ENCODE data around the gene RAPGEF4.
"Not testable (repeated sequence)": the region's sequence is repeated elsewhere in the genome, so short reads cannot be mapped to it uniquely, and the experiment has no call there.

The RAPGEF4 gene

DNA sequence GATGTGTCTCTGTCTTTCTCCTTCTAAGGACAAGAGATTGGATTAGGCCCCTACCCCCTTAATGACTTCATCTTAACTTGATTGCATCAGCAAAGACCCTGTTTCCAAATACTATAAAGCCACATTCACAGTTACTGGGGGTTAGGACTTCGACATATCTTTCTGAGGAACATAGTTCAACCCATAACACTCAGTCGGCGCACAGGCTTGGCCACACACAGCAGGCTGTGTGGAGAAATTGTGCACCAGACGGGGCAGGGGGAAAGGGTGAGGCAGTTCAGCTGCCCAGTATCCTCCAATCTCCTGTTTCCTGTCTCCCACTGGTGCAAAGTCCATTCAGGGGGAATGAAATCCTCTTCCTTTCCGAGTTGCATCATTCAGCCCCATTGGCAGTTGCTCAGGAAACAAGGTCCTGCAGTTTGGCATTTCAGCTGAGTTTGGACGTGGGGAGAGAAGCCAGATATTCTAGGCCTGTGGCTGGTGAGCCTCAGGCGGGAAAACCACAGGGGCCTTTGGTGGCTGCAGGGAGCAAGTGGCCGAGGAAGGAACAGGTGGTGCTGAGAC, 9.4 kb upstream of the RAPGEF4 start:
- no peak for DNase-seq (ENCODE audit: low spot score)

DNA sequence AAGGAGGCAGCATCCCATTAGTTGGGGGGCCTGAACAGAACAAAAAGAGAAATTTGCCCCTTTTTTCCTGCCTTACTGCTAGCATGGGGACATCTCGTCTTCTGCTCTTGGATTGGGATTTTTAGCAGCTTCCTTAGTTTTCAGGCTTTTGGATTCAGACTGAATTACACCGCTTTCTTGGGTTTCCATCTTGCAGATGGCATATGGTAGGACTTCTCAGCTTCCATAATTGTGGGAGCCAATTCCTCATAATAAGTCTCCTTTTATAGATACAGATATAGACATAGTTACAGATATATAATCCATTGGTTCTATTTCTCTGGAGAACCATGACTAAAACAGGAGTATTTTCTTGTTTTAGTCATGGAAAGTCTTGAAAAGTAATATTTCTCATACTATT, 5.2 kb upstream of the RAPGEF4 start:
- DNase-seq (ENCODE audit: low spot score), result no peak

DNA sequence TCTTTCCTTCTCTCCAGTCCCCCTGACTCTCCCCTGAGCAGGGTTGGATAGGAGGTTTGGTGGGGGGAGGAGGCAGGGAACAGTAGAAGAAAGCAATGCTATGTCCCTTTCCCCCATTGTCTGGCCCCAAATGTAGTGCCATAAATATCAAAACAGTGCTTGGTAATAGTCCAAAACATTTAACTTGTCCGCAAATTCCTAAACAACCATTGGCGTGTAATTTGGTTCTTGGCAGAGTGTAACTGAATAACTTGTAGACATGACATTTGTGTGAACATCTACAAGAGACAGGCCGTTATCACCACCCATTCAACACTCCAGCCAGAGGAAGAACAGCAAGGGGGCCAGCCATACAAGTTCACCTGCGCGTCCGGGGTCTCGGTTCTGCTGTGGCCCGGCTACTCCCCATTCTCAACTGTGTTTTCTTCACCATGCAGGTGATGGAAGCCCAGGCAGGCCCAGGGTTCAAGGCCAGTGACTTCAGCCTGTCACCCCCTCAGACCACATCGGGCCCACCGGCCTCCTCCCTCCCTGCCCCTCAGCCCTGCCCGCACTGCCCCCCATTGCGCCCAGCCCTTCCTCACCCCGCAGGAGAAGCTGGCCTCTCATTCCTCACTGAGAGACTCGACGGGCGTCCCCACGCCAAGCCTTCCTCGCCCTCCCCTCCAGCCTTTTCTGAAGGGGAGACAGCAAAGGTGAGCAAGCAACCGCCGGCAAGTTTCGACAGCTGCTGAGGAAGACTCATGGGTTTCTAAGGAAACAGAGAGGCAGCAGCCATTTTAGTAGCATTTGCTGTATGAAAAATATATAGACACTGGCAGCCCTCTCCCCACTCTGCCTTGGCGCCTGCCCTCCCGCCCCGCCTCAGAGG, 699 bp upstream of the RAPGEF4 start:
- DNase-seq (ENCODE audit: low spot score), result no peak

DNA sequence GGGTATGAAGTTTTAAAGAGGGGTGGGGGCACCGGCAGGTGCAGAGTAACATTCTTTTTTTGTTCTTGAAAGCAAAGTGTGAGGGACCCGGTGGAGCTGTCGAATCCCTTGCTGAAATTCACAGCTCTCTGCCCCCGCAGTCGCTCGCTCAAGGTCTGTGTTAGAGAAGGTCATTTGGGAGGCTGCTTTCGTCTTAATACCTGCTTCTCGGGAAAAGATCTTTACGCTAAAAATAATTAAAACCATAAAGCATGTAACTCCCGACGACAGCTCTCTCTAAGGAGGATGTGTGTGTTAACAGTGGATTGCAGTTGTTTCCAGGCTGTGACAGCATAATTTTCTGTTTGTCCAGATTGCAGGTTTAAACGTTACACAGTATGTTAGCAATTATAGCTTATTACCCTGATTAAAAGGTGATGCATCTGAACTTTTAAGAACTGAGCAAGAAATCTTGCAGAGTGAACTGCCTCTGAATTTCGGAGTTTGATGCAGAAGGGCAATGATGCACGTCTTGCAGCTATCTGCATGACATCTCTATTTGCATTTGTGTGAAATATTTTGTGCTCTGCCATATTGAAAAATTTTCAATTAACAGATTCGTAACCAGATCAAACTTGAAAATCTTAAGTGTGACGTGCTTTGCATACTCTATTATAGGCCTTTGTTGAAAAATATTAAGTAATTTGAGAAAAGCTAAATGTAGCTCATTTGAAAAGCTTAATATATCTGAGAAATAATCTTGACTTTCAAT, 954 bp downstream of the RAPGEF4 start:
- DNase-seq (ENCODE audit: low spot score), result no peak

DNA sequence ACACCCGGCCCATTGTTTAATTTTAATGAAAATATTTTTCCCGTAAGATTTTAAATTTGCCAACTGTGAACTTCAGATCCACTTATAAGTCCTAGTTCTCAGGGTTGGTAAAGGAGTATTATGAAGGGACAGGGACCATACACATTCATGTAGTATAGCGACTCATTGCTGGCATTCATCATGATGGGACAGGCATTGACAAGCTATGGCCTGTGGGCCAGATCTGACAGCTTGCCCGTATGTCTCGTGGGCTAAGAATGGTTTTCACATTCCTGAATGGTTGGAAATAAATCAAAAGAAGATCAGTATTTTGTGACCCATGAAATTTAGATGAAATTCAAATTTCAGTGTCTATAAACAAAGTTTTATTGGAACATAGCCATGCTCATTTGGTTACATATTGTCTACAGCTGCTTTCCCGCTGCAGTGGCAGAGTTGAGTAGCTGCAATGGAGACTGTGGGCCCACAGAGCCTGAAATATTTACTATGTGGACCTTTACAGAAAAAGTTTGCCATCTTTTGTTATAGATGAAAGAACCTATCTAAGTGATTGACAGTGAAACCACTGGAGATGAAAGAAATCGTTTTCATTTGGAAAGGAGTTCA, 4.1 kb downstream of the RAPGEF4 start:
- no peak for DNase-seq (ENCODE audit: low spot score)

DNA sequence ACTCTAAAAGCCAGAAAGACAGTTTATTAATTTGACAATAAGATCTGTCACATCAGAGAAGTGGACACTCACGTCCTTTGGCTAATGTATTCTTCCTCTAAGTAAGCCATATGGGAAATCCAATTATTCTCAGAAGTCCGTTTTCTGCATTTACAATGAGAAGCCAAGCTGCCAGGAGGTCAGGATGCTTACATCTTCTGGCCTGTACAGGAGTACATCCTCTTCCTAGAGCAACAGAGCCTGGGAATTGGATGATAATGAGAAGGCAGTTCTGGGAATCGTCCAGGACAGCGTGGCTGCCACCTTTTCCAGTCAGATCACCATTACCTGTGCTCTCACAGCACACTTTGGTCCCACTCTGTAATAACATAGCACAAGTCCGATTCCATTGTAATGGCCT, 5.2 kb downstream of the RAPGEF4 start:
- DNase-seq (ENCODE audit: low spot score), result no peak

DNA sequence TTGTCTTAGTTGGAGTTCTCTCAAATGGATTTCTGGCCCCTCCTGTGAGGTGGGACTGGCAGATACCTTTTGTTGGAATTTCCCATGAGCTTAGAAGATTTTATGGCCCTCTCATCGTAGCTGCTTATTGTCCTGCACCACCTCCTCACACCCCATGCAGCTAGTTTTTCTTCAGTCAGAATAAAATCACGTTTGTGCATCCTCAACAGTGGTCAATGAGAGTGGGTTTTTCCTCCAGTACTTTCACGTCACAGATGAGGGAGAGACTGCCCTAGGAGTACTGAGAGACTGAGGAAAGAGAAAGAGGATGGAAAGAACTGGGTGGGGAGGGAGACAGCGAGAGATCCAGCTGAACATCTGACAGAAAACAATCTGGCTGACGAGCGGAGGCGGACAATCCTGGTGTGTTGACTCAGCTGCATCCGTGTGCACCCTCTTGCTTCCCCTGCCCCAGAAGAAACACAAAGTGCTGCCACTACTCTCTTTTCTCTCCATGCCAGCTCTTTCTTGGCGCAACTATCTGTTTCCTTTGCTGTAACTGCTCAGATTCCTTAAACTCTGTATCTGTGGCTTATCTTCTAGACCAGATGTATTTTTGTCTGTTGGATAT, 7.4 kb downstream of the RAPGEF4 start:
- DNase-seq (ENCODE audit: low spot score), result no peak

DNA sequence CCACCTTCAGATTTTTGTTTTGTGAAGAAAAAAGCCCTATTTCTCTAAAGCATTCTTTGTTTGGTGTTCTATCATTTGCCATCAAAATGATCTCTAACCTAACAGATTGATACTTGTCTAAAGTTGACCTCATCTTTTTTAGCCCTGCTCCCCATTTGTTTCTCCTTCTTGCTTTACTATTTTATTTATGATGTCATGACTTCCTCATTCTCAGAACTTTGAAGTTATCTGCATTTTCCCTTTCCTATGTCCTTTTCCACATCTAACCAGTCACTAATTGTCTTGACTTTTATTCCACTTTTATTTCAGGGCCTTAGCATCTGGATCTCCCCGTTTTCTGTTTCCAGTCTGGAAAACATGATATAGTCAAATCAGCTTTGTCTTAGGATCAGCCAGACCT, 8.3 kb downstream of the RAPGEF4 start:
- DNase-seq (ENCODE audit: low spot score), result no peak

DNA sequence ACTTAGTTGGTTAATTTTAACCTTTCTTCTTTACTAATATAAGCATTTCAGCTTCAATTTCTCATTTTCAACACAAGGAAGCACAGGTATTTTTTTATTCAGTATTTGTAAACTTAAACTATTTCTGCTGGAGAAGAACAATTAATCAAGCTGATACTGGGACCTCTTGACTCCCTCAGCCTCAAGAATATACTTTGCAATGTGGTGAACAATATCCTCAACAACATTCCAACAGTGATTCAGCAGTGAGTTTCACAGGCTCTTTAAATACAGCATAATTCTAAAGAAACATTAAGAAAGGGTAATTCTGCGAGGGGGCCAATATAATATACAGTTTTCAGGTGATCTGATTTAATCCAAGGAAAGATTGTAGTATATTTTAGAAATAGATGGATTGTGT, 10.0 kb downstream of the RAPGEF4 start:
- no peak for DNase-seq (ENCODE audit: low spot score)

DNA sequence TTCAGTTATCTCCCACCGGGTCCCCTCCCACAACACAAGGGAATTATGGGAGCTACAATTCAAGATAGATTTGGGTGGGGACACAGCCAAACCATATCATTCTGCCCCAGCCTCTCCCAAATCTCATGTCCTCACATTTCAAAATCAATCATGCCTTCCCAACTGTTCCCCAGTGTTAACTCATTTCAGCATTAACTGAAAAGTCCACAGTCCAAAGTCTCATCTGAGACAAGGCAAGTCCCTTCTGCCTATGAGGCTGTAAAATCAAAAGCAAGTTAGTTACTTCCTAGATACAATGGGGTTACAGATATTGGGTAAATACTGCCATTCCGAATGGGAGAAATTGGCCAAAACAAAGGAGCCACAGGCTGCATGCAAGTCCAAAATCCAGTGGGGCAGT, 12.9 kb downstream of the RAPGEF4 start:
- not testable (repeated sequence) for DNase-seq (ENCODE audit: low spot score)

DNA sequence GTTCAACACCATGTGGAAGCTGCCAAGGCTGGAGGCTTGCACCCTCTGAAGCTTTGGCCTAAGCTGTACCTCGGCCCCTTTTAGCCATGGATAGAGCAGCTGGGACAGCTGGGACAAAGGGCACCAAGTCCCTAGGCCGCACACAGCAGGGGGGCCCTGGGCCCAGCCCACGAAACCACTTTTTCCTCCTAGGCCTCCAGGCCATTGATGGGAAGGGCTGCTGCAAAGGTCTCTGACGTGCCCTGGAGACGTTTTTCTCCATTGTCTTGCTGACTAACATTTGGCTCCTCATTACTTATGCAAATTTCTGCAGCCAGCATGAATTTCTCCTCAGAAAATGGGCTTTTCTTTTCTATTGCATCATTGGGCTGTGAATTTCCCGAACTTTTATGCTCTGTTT, 13.7 kb downstream of the RAPGEF4 start:
- DNase-seq (ENCODE audit: low spot score), result no peak

DNA sequence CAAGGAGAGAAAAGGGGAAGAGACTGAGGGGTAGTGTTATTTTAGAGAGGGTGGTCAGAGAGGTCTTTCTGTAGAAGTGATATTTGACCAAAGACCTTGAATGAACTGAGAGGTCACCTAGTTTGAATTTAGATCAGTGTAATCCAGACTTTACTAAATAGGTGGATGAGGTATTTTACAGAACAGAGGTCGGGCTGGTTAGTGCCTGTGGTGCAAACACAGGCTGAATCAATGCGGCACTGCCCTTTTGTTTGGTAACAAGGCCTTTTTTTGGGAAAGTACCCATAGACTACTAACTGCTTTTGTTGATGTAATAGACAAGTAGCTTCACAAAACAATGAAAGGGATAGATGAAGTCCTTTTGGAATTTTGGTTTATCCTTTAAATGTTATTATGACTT, 15.9 kb downstream of the RAPGEF4 start:
- no peak for DNase-seq (ENCODE audit: low spot score)

DNA sequence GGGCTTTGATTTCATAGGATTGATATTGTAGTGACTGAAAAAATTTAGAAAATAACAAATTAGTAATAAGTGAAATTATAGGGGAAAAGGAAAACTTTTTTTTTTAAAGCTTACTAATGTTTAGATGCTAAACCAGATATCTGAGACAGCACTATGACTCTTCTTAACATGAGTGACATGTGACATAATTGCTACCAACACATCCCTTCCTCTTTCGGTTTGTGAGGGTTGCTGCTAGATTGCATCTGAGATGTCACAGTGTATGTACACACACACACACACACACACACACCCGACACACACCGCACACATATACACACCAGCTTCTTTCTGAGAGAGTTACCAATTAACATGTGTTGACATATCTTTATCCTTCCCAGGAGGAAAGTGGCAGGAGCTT, 18.0 kb downstream of the RAPGEF4 start:
- DNase-seq (ENCODE audit: low spot score), result no peak

DNA sequence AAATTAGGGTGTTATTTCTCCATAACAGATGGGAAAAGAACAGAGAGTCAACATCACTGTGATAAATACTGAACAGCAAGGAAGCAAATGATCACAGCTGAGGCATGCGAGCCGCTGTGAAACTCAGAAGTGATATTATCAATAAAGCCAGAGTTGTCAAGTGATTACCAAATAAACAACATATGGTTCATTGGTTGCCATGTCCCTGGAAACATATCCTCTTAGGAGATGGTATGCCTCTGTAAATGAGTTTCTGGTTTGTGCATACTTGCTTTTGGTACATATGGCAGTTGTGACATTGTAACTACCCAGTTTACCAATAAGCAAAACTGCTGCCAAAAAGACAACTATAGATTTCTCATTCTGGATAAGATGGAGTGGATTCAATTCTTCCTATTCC, 23.8 kb downstream of the RAPGEF4 start:
- no peak for DNase-seq (ENCODE audit: low spot score)

DNA sequence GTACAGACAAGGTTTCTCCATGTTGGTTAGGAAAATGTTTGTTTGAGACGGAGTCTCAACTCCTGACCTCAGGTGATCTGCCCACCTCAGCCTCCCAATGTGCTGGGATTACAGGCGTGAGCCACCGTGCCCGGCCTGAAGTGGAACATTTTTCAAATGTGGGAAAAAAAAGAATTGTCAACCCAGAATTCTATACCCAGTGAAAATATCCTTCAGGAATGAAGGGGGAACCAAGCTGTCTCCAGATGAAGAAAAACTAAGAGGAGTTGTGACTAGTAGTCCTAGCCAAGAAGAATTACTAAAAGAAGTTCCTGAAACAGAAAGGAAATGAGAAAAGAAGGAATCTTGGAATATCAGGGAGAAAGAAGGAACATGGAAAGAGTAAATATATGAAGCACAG, 25.7 kb downstream of the RAPGEF4 start:
- no peak for DNase-seq (ENCODE audit: low spot score)

DNA sequence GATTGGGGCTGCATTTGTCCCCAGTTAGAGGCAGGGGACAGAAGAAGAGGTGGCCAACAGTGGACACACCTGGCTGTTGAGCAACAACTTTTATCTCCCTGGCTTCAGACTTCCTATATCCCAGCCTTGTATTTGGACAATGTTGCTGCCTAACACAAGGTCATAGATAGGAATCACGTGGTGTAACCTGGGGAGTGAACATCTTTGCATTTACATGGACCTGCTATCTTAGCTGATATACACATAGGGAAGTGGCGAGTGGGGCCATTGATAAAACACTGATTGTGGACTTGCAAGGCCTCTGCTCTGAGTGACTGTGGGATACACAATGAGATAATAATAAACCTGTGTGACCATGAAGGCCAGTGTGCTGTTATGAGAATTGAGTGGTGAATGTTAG, 26.9 kb downstream of the RAPGEF4 start:
- no peak for DNase-seq (ENCODE audit: low spot score)

DNA sequence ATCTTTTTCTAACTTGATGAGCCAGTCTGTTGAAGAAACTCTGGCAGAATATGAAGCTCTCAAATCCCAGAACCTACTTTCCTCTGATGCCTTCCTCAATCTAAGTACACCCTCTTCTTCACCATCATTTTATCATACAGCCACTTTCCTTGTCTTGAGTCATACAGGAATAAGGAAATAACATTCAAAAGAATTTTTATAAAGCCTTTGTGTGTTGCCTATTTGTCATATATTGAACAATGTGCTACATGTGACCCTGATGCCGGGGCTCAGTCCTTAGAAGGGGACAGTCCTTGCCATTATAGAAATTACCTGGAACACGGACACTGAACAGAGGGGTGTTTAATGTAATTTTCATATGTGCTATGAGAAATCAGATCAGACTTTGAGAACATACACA, 27.4 kb downstream of the RAPGEF4 start:
- no peak for DNase-seq (ENCODE audit: low spot score)

DNA sequence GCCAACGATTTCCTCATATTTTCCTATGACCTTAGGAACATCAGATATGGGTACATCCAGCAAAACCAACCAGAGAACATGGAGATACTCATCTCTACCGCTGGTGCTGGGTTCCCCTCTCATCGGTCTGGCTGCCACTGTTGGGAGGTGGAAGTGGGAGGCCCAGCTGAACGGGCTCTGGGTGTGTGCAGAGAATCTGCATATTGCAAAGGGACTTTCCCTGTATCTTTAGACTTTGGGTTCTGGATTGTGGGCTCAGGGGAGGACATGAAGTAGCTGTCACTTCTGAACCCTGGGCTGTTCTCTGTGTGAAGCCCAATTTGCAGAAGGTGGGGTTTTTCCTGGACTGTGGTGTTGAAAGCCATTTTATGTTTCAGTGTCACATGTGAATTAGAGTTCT, 30.0 kb downstream of the RAPGEF4 start:
- no peak for DNase-seq (ENCODE audit: low spot score)

DNA sequence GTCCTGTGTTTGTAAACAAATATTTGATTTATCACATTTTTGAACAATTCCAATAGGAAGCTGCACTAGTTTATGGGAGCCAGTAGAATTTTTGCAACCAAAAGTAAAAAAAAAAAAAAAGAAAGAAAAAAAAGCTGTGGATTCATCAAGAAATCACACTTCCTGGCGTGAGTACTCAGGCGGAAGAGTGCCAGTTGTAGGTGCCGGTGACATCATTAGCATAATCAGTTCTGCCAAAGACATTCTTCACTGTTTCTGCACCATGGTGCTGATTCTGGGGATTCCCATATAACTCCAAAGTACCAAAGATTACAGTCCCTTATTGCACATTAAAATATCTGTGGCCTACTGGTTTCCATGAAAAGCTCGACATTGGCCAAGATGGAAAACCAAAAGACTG, 32.8 kb downstream of the RAPGEF4 start:
- no peak for DNase-seq (ENCODE audit: low spot score)

DNA sequence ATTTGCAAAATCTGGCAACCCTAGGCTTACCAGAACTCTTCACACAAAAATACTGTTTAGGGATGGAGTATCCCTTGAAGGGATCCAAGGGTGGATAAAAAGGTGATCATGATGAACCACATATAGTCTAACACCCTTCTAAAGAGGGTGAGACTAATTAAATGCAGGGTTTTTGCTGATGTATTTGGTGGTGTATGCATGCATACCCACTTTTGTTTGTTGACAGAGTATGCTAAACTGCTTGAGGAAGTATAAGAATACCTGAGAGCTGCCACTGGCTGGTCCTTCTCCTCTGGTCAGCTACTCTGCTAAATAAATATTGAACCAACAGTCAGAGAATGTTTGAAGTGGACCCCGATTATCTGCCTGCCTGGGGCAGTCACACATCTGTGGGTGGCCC, 34.2 kb downstream of the RAPGEF4 start:
- DNase-seq (ENCODE audit: low spot score), result no peak

DNA sequence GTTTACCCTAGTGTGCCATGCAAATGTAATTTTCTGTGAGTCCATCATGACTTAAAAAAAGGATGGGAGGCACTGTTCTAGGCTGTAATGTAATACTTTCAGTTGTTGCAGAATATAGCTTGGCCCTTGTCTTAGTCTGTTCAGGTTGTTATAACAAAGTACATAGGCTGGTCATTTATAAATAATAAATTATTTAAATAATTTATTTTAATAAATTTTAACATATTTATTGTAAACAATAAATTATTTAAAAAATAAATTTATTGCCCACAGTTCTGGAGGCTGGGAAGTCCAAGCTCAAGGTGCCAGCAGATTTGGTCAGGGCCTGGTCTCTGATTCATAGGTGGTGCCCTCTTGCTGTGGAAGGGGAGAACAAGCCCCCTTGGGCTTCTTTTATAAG, 35.2 kb downstream of the RAPGEF4 start:
- no peak for DNase-seq (ENCODE audit: low spot score)

DNA sequence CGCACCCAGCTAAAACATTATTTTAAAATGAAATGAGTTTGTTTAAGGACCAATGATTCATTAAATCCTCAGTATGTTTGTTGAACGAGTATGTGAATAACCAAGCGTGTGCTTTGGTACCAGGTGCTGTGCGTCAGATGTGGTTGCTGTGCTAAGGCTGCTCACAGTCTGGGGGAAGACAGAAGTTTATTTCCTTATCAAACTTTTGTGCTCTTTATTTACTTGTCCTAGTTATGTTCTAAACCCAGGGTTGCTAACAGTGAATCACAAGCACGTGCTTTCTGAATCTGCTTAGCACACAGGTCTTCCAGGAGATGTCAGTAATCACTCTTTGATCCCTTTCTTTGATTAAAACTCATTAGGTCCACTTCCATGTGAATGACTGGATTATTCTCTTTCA, 37.0 kb downstream of the RAPGEF4 start:
- DNase-seq (ENCODE audit: low spot score), result no peak
